Stimulated activated CD4-positive, alpha-beta T cell treated with anti-CD3 and anti-CD28 coated beads, Interleukin-2, amount 100 ng/mL, for 48 hours (primary cell): ENCODE results near the gene CD226.
A peak's percentile ranks its signal among the peaks of the same experiment; 100 is the strongest.
"Not testable (repeated sequence)": the region's sequence is repeated elsewhere in the genome, so short reads cannot be mapped to it uniquely, and the experiment has no call there.

ENCODE experiments used
- DNase-seq, 2 donors: peaks; one replicate each; pipeline ENCODE4 v3.0.0-alpha.2; 2020

The CD226 gene

GRCh38 chr18:69956057-69956456 is 8.4 kb upstream of the CD226 start:
- no peak for DNase-seq

- no peak for DNase-seq
These were observed 7.2 kb upstream of the CD226 start for GRCh38 chr18:69954719-69955480.

GRCh38 chr18:69953191-69953590 is 5.5 kb upstream of the CD226 start:
- no peak for DNase-seq

GRCh38 chr18:69951182-69951581 is 3.5 kb upstream of the CD226 start:
- DNase-seq, result no peak

- DNase-seq, result no peak
These were observed 1.9 kb upstream of the CD226 start for GRCh38 chr18:69949538-69949936.

GRCh38 chr18:69948919-69949537 is 1.4 kb upstream of the CD226 start:
- peak in 1 of 2 donors; percentile 55 for DNase-seq

GRCh38 chr18:69948256-69948655 is 583 bp upstream of the CD226 start:
- DNase-seq, result no peak

- no peak for DNase-seq
These were observed 991 bp downstream of the CD226 start for GRCh38 chr18:69946608-69947155.

GRCh38 chr18:69945220-69946114 is 2.2 kb downstream of the CD226 start:
- no peak for DNase-seq

- DNase-seq, result no peak
These were observed 3.2 kb downstream of the CD226 start for GRCh38 chr18:69944436-69944835.

- DNase-seq, result no peak
These were observed 4.7 kb downstream of the CD226 start for GRCh38 chr18:69943021-69943420.

GRCh38 chr18:69941183-69941582 is 6.5 kb downstream of the CD226 start:
- no peak for DNase-seq

- DNase-seq, result not testable (repeated sequence)
These were observed 7.9 kb downstream of the CD226 start for GRCh38 chr18:69939812-69940211.

- DNase-seq, result no peak
These were observed 11.5 kb downstream of the CD226 start for GRCh38 chr18:69936191-69936558.

- DNase-seq, result peak; percentile 63 to 66
These were observed 12.1 kb downstream of the CD226 start for GRCh38 chr18:69935319-69936190.

GRCh38 chr18:69934601-69935265 is 12.9 kb downstream of the CD226 start:
- no peak for DNase-seq

GRCh38 chr18:69929041-69929774 is 18.5 kb downstream of the CD226 start:
- DNase-seq, result no peak

- DNase-seq, result no peak
These were observed 31.3 kb downstream of the CD226 start for GRCh38 chr18:69916412-69916811.

- DNase-seq, result no peak
These were observed 38.8 kb downstream of the CD226 start for GRCh38 chr18:69908838-69909237.

- DNase-seq, result no peak
These were observed 40.9 kb downstream of the CD226 start for GRCh38 chr18:69906765-69907164.

GRCh38 chr18:69900941-69901340 is 46.7 kb downstream of the CD226 start:
- DNase-seq, result no peak
